Measurements from ENCODE around the gene NPRL2. TPM values are rescaled to one million over a fixed set of nuclear protein-coding genes. Genes with fewer than 3 reads are reported as not detected.
A peak's percentile ranks its signal among the peaks of the same experiment; 100 is the strongest.

The NPRL2 gene
- total and polyA plus RNA-seq, 2 of the 13 experiments (the other 11 are each of a cell fraction or from before 2014, with no cell fraction given): 30.6 to 51.4 TPM

GRCh38 chr3:50364573-50365079 is 14.1 kb upstream of the NPRL2 start:
- no peaks in the 10 kb centered on the region for H3K9me3 ChIP-seq (ENCODE audit: low read length)
- H3K36me3 ChIP-seq (replicated peaks in 1 of 2; ENCODE audit: control insufficient read depth in 1 of 2, insufficient read depth in 2 of 2, low read length in 2 of 2): no peaks in the 10 kb centered on the region
- TF ChIP-seq ZBTB33 (CRISPR knock-in tag; IDR thresholded peaks at IDR 0.05) (peak; percentile 34; the same call in 1 of the 2 replicates), MIXL1 (CRISPR knock-in tag; IDR thresholded peaks at IDR 0.05) (no peak), PRDM15 (CRISPR knock-in tag; IDR thresholded peaks at IDR 0.05) (no peak), SOX13 (IDR thresholded peaks at IDR 0.05) (no peak), SOX13 (CRISPR knock-in tag; conservative IDR thresholded peaks at IDR 0.05 in 1 of 2, IDR thresholded peaks at IDR 0.05 in 1 of 2) (no peak), SP1 (IDR thresholded peaks at IDR 0.05) (no peak), SP1 (CRISPR knock-in tag; IDR thresholded peaks at IDR 0.05) (no peak), MTA1 (CRISPR knock-in tag; IDR thresholded peaks at IDR 0.05; ENCODE audit: borderline replicate concordance) (no peak), HNRNPK (IDR thresholded peaks at IDR 0.05; ENCODE audit: low read depth, low read length, poor library complexity, severe bottlenecking) (peak; percentile 28), GMEB2 (CRISPR knock-in tag; IDR thresholded peaks at IDR 0.05; ENCODE audit: low read depth) (no peak)
- 78% methylated on average over 47 of the region's 48 CpGs for WGBS (ENCODE audit: low lambda C conversion rate)
- no peak overlapping the region for H3K4me3 ChIP-seq (replicated peaks in 1 of 3; ENCODE audit: insufficient read depth in 1 of 3, low read depth in 2 of 3, low read length in 3 of 3)
- no TSS peak for BruUV-seq (replicated peaks)
- no peak overlapping the region for H3K9ac ChIP-seq (ENCODE audit: insufficient read depth, low read depth, low read length)
- intact Hi-C loops (cut with micrococcal nuclease; ENCODE audit: unreplicated experiment) (no loop called here), in situ Hi-C loops (cut with HindIII; ENCODE audit: extremely low pct_ligation_motif_present, low pct_unique_long_range_greater_than_20kb) (no loop called here)
- ChIA-PET CTCF (ENCODE audit: low intra/inter-chr PET ratio, low total read pairs) (no interaction called here), POLR2A (no interaction called here)
- no peak overlapping the region for H3K4me2 ChIP-seq (ENCODE audit: low read depth, low read length)
- H3K4me1 ChIP-seq (ENCODE audit: insufficient read depth, low read length): peaks cover 6% of the 10 kb centered on the region
- ATAC-seq (no peak), FAIRE-seq (no peak), DNase-seq (ENCODE audit: low spot score) (no peak)
- H3K79me2 ChIP-seq (ENCODE audit: insufficient read depth, low read length): no peaks in the 10 kb centered on the region
- no peak overlapping the region for H2AFZ ChIP-seq (ENCODE audit: low read length)
- H3K27me3 ChIP-seq (ENCODE audit: control insufficient read depth in 1 of 2, insufficient read depth in 2 of 2, low read length in 2 of 2): peaks cover 15 to 57% of the 10 kb centered on the region in 2 experiments; a peak in 4 of 5 replicates
- no peaks in the 10 kb centered on the region for H4K20me1 ChIP-seq (ENCODE audit: insufficient read depth, low read length)
- H3K27ac ChIP-seq (ENCODE audit: extremely low read length, insufficient read depth, low read length): no peak overlapping the region

All from HepG2 (cell line).